Middle frontal gyrus (tissue), 1 donor: ENCODE measurements around the gene GPC6.

Experiments
- DNase-seq: peaks from one replicate; pipeline ENCODE4 v3.0.0-alpha.2; 2015; ENCODE audit warnings: low spot score; ENCODE audit errors: extremely low spot score

GPC6 gene

DNA sequence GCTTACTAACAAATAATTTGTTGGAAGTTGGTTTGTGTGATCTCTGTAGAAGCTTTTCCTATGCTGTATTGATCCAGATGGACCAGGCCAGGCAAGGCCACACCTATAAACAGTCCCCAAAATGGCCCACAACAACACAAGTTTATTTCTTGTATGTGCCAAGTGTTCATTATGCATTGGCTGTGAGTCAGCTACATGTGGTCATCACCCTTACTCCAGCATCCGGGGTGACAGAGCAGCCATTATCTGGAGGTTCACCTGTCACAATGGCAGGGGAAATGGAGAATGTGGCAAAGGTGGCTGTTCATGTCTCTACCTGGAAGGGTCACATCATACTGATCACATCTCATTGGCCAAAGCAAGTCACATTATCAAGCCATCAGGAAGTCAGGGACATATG lies 1088.6 kb downstream of the GPC6 start:
- no peak for DNase-seq

DNA sequence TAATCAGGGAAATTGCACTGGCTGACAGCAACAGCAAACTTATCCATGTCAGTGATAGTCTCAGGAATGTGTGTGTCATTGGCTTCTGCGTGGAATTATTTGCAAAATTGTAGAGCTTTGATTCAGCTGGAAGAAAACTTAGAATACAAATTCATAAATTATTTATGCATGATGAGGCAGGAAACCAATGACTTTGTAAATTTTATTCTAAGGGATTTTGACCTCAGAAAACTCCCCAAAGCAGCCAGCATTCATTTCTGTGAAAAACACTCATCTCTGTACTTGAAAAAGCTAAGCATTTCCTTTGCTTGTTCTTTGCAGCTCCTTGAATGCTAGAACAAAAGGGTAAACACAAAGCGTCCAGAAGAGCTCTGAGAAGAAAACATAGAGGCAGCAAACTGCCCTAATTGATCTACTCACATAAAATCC lies 1090.5 kb downstream of the GPC6 start:
- DNase-seq: no peak

DNA sequence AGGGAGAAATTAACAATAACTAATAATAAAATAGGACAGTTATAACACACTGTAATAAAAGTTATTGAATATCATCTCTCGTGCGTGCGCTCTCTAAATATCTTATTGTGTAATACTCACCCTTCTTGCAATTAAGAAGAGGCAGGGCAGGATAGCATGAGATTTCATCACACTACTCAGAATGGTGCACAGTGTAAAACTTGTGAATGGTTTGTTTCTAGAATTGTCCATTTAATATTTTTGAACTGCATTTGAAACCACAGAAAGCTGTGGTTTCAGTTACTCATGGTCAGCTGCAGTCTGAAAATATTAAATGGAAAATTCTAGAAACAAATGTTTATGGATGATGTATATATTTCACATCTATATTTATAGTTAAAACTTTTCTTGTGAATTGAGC lies 1091.8 kb downstream of the GPC6 start:
- DNase-seq: no peak

DNA sequence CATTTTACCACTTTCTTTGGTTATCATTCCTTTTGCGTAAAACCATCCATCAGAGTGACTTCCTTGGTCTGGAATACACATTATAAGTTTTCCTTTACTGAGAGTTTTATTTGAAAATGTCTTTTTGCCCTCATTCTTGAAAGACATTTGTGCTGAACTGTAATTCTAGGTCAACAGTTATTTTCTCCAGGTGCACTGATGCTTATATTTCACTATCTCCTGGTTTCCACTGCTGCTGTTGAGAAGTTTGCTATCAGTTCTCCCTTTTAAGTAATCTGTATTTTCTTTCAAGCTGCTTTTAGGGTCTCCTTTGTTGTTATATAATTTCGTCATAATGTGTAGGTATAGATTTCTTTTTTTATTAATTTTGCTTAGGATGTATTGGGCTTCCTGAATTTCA lies 1092.9 kb downstream of the GPC6 start:
- DNase-seq: no peak

DNA sequence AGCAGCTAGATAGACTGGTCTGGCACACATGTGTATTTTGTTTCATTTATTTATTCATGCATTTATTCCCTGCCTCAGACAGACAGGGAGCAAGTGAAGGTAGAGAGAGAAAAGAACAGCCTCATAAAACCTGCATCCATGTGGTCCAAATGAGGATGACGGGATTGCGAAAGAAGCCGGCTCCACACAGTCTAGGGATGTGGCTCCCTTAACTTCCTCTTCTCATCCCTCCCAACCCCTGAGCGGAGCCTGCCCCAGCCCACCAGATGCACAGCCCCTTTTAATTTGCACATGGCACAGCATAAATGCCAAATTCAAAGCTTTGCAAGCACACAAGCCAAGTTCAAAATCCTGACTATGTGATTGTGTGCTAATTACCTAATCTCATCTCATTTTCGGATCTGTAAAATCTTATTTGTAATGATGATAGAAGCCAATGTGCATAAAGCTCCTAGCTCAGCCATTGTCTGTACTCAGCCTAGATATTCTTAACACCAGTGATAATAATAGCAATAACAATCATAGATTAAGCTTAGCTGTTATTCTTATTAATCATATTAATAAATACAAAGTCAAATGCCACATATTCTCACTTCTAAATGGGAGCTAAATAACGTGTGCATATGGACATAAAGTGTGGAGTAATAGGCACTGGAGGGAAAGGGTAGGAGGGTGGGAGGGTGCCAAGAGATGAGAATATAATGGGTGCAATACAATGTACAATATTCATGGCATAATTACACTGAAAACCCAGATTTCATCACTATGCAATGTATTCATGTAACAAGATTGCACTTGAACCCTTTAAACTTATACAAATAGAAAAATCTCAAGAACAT lies 1096.5 kb downstream of the GPC6 start:
- no peak for DNase-seq

DNA sequence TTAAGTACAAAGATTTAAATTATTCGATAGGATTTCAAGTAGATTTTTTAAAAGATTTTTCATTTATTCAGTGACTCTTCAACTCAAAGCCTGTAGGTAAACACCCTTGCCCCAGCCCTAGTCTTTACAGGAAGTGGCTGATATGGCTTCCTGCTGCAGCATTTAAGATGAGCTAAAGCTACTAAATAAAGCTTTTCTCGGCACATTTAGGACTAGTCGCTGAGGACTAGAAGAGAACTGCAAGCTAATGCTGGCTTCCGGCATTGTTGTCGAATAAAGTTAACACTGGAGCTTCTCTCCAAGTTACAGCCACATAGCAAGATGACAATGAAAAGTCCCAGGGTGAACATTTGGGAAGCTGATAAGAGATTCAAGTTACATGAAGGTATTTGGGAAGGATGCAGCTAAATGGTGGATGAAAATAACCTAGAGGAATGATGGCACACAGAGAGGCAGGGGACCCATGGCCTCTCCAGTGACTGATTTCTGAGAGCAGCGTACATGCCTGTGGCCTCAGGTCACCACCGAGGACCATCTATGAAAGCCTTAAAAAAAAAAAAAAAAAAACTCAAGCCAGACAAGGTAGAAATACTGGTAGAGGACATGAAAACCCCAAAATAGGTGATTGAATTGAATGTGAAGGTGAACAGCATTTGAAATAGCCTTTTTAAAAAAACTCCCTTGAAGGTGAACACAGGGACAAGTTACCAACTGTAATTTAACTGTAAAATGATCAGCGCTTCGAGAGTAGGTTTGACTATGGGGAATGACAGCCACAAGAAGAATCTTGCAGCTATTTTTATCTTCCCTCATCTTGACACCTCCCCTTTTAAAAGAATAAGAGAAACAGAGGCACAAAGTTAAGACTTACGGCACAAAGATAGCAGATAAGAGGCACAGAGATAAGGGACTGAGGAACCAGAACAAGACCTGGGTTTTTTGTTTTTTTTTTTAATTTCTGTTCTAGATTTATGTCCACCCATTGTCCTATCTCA lies 1097.5 kb downstream of the GPC6 start:
- DNase-seq: no peak

DNA sequence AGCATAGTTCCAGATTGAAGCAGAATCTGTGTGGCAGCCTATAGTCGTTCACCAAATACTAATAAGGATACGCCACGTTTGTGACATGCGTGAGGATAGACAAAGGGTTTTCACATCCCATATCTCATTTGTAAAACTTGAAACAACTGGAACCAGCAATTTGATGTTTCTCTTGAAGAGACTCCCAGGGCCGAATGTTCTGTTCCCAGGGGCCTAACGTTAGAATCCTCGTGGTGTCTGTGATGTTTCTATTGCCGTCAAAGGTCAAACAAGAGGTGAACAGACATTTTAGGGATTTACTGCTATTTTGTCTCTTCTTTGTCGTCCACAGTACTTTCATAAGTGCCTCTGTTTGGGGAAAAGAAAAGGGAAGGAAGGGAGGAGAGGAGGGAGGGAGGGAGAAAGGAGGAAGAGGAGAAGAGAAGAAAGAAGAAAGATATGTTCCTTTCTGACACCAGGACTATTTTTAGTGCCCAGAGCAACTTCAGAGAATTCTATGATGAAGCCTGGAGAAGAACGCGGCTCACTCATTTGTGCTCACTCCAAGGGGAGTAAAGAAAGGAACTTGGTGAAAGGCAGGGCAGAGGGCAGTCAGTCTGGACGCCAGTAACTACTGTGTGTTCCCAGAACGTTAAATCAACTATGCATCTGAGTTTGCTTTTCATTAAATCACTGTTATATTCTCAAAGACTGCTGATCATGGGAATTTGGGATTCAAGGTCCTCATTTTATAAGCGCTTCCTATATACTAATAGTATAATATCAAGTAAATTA lies 1098.3 kb downstream of the GPC6 start:
- no peak for DNase-seq

DNA sequence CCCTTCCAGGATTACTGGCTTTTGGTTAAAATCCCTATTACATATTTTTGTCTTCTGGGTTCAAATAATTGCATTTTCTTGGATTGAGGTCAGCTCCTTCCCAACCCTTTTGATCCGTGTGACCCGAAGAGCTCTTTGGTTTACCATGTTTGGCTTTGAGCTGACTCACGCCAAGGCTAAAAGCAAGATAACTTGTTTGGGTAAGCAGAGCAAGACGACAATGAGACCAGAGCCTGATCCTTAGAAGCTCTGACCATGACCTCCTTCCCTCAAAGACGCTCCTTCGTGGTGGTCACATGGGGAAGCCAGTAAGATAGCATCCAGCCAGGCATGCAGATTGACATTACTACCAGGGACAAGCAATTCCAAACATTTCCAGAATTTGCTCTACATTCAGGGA lies 1099.0 kb downstream of the GPC6 start:
- no peak for DNase-seq

DNA sequence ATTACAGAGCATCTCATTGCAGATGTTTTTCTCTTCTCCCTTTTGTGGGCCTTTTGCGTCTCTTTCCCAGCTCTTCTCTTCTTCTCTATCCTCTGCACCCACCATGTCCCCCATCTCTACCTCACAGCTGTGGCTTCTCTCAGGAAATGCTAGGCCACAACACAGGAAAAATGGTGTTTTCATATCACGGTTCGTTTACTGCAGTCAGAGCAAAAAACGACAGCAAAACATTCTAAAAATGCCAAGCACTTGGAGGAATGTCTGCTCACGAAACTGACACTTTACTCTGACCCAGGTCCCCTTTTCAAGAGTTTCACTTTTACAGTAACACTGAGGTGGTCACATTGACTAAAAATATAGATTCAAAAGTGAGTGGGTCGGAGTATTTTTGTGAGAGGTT lies 1100.7 kb downstream of the GPC6 start:
- DNase-seq: no peak

DNA sequence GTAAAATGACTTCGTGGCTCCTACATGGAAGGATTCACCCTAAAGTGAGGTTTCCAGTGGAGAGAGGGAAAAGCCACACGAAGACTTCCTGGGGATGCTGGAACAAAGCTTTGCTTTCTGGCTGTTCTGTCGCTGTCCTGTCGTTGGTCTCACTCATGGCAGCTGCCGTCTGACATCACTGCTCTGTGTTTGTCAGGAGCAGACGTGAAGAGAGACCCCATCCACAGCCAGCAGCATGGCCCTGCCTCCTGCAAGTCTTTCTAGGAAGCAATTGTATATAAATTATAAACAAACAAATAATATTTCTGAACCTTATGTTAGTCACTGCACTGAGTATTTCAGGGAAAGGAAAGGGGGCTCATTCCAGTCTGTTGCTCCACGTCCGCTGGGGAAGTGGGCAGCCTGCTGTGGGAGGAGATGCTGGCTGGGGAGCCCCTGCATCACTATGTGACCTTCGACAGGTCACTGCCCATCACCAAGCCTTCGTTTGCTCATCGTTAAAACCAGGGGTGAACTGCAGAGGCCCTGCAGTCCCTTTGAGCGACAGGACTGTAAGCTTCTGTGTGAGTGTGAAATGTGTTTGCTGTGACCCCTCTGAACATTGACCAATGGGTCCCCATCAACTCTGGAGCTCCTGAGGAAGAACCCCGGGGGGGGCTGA lies 1101.9 kb downstream of the GPC6 start:
- DNase-seq: no peak

DNA sequence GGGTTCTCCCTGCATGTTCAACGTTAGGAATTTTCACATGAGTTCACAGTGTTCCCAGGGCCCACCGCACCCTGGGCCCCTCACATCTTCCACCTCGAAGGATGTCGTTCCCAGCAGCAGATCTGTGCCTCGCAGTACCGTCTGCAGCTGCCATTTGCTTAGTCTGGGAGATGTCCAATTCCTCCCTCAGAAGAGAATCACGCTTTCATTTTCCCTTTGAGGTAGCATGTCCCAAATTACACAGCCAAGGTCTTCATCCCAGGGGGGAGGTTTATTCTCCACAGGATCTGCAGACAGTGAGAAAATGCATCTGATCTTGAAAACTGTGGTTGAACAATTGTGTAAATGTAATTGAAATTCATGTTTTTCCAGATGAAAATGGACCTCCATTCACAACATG lies 1102.7 kb downstream of the GPC6 start:
- no peak for DNase-seq

DNA sequence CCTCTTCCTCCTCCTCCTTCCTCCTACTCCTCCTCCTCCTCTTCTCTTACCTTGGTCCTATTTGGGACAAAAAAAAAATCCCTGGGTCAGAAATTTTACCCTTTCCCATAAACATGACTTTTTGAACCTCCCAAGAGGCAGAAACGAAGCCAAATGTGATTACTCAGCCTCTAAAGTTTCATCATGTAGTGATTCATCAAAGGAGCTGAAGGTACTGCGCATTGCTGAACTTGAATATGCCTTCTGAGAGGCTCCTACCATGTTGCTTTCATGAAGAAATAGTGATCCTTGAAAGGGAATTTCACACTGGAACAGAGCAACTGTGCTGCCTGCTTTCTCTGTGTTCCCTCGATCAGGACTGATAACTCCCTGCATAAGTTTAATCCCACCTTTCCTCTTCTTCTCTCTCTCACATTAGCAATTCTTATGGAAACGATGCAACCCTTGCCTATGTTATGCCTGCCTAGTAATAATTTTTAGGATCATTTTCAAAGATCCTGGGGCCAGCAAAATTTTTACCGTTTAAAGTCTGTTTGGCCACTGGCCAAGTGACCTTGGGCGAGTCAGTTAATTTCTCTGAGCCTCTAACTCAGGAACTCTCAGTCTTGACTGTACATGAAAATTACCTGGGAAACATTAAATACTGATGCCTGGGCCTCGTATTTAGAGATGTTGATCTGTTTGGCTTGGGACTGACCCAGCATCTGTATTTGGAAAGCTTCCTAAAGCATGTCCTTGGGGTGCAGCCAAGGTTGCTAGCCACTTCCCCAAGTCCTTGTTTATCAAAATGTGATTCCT lies 1103.3 kb downstream of the GPC6 start:
- DNase-seq: no peak

DNA sequence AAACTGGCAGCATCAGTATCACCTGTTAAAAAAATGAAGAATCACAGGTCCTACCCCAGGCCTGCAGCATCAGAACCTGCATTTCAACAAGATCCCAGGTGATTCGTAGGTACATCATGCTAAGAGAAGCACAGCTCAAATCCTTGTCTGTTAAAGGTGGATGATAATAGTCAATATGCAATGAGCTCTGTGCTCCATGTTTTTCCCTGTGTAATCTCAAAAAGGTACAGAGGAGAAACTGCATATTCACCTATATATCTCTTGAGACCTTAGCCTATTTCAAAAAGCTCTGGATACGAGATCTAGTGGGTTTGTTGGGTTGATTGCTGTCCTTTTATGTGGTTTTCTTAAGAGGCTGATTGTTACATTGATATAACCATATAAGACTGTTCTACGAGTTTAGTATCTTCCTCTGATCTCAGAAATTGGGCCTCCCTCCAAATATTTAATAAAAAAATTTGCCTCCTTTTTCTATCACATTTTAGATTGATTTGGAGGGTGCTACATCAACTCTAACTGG lies 1104.0 kb downstream of the GPC6 start:
- no peak for DNase-seq

DNA sequence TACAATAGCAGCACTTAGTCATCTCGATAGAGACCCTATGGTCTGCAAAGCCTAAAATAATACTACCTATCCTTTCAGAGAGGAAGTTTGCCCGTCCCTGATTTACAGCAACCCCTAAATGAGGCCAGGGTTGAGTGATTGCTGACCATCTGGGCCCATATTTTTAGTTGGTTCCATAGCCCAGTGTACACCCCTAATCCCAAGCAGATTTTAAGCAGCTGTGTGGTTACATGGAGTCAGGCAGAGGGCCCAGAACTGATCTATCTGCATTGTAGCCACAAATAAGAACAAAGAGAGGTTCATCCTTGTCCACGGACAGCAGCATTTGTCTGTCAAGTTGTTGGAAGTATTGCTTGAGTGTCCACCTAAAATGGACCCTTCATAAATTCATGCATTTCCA lies 1104.7 kb downstream of the GPC6 start:
- no peak for DNase-seq

DNA sequence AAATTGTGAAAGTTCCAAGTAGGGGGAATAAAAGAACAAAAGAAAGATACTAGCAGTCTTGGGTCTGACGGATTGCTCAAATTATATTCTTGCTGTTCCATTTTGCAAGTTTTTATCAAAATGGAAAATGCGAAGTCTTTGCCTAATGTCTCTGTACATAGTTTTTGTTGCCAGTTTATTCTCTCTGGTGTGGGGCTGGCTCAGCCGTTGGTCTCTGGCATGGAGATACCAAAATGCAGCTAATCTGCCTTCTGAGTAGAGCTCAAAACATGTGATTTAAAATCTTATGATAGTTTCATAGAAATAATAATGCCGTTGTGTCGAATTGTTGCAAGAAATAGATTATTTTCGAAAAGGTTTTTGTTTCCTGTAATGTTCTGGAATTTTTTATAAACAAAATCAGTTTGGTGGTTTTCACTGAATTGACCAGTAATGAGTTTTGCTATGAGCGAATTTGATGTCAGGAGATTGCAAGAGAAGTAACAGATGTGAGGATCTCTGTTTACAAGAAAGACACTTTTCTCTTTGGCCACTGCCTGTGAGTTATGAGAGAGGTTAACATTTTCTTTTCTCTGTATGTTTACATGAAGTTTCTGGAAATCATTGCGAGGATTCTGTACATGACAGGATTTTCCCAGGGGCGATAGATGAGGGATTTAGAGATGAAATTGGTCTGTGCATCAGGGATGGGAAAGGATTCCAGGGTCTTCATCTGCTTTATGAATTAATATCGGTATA lies 1105.9 kb downstream of the GPC6 start:
- DNase-seq: no peak

DNA sequence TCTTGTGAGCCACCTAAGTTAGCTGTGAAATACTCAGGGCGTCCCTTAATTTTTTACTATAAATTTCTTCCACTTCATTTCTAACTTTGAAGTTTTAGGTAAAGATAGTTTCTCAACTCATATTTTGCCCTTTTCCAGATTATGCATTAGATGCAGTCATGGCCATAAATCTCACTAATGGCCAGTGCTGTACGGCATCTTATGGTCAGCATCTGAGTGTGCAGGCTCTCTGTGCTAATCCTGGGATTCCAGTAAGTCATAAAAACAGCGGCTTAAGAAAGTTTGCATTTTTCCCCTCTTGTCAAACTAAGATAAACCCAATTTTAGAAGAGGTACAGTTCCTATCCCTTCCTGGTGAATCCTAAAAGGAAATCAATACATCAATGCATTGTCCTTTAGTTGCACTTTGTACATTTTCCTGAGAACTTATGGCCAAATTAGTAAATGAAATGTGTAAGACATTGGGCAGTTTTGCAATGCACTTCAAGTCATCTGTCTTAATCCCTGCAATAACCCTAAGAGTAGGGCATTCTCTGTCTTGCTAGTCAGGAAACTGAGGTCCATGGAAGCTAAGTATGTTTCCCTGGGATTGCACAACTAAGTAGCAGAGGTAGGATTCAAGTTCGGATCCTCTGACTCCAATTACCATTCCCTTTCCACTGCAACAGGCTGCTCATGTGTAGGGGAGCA lies 1106.7 kb downstream of the GPC6 start:
- DNase-seq: no peak

DNA sequence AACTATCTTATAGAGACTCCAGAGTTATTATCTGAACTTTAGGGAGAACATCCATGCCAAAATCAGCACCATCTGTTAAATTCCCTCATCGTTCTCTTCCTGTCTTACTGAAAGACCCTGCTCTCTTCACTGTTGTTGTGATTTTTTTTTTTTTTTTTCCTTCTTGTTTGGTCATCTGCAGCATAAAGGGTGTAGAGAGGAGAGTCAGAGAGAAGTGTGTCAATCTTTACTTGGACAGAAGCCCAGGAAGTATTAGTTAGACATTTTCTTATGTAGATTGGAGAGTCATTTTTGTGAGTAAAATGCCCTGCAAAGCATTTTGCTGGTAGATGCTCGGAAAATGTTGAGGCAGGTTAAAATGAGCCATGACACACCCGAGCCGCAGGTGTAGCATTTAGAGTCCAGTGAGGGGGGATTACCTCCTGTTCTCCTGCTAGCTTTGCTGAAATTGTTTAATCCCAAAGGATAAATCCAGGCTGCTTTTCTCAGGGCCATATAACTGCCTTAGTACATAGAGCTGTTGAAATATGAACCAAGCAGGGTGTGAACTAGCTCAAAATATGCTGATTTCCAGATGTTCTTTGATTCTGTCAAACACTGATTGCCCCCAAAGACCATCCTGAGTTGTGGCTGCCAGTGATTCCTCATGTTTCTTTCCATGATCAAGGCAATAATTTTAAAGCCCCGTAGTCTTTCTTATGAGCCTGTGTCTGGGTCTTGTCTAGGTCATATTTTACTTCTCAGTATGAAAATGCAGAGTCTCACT lies 1109.3 kb downstream of the GPC6 start:
- no peak for DNase-seq

DNA sequence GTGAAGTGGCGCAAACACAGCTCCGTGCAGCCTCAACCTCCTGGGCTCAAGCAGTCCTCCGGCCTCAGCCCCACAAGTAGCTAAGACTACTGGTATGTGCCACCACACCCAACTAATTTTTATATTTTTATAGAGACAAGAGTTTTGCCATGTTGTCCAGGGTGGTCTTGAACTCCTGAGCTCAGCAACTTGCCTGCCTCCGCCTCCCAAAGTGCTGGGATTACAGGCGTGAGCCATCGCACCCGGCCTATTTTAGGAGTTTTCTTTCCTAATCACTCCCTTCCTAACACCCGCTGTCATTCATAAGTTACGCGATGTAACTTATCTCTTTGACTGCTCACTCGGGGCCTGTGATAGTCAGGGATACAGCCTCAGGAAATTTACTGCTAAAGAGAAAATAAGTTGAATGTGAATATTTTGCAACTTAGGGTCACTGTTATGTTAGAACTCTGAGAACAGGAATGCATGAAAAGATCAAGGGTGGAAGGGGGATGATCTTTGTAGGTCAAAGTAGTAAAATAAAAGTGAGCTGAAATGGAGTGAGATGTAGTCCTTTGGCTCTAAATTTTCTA lies 1112.6 kb downstream of the GPC6 start:
- no peak for DNase-seq
